AG04450 (cell line): ENCODE data around the gene ISM2. TPM values are rescaled to one million over a fixed set of nuclear protein-coding genes. Genes with fewer than 3 reads are reported as not detected.

Source experiments
- CTCF ChIA-PET: fragments of 300-600, 350-600 bp; formaldehyde crosslinking; extraction: SDS; loops from one replicate; lab custom pipeline; 2022; ENCODE audit warnings: antibody characterized with exemption, inconsistent platforms; lab: Charles Lee
- POLR2A ChIA-PET: fragments of 350-600 bp; formaldehyde crosslinking; extraction: SDS; loops from one replicate; lab custom pipeline; 2021; ENCODE audit warnings: antibody characterized with exemption, inconsistent platforms; lab: Yijun Ruan, JAX
- DNase-seq: peaks from one replicate; pipeline ENCODE4 v3.0.0-alpha.2; 2011; ENCODE audit warnings: low read depth, low spot score
- H3K27ac ChIP-seq: one replicate; pipeline ENCODE4 v1.5.1; 2012; ENCODE audit warnings: low read depth, low read length, control low read depth
- H3K27me3 ChIP-seq: one replicate; pipeline ENCODE4 v1.6.0; 2012; ENCODE audit warnings: low read length; ENCODE audit not compliant: control insufficient read depth, insufficient read depth
- H3K4me3 ChIP-seq: 2 replicates; pipeline ENCODE4 v1.5.1; 2011; ENCODE audit warnings: mild to moderate bottlenecking, low read depth, low read length, control low read depth
- H3K9me3 ChIP-seq: 2 replicates; pipeline ENCODE4 v1.5.1; 2012; ENCODE audit warnings: low read length; ENCODE audit not compliant: control insufficient read depth, insufficient read depth
- CTCF ChIP-seq: IDR thresholded peaks from 2 replicates; pipeline ENCODE4 v1.5.1; 2011; ENCODE audit warnings: low read depth, low read length, control low read depth, inconsistent platforms
- polyA plus RNA-seq: library from polyadenylated mRNA; depleted of rRNA; stranded (reverse); fragments of >200 nt; gene quantifications from 2 replicates; pipeline ENCODE4 v1.2.3, GENCODE V29; 2011

ISM2 gene
- polyA plus RNA-seq, 1 experiment: not detected

GRCh38 chr14:77523109-77523508 is 24.5 kb upstream of the ISM2 start:
- Histone ChIP-seq H3K4me3 (no peak overlapping the region), H3K27ac (no peak overlapping the region), H3K9me3 (no peaks in the 10 kb centered on the region), H3K27me3 (no peaks in the 10 kb centered on the region)
- POLR2A ChIA-PET: no interaction called here
- DNase-seq: no peak
- TF ChIP-seq CTCF: no peak
- CTCF ChIA-PET: interaction anchor here (0.6 to 1.2 kb wide), 2 partner anchors 15 to 456 kb away, joined by 3 to 5 read pairs; no protein-coding TSS in a partner anchor

- ChIA-PET POLR2A (no interaction called here), CTCF (interaction anchor here (1.6 kb wide), 1 partner anchor 31 kb away, joined by 6 read pairs; no protein-coding TSS in a partner anchor)
- Histone ChIP-seq H3K27me3 (no peaks in the 10 kb centered on the region), H3K4me3 (no peak overlapping the region), H3K9me3 (no peaks in the 10 kb centered on the region), H3K27ac (no peak overlapping the region)
- no peak for DNase-seq
- TF ChIP-seq CTCF: no peak
These were observed 21.9 kb upstream of the ISM2 start for GRCh38 chr14:77520555-77520954.

GRCh38 chr14:77516126-77516525 is 17.5 kb upstream of the ISM2 start:
- TF ChIP-seq CTCF: no peak
- DNase-seq: no peak
- CTCF ChIA-PET: no interaction called here

GRCh38 chr14:77511486-77512162 is 13.0 kb upstream of the ISM2 start:
- ChIA-PET CTCF (no interaction called here), POLR2A (no interaction called here)
- Histone ChIP-seq H3K4me3 (no peak overlapping the region), H3K27ac (no peak overlapping the region), H3K9me3 (no peaks in the 10 kb centered on the region), H3K27me3 (no peaks in the 10 kb centered on the region)
- no peak for DNase-seq
- no peak for TF ChIP-seq CTCF

More at GRCh38 chr14:77516126-77516525, 17.5 kb upstream of the ISM2 start:
- H3K27ac ChIP-seq: no peak overlapping the region
- no peaks in the 10 kb centered on the region for H3K27me3 ChIP-seq
- no peak overlapping the region for H3K4me3 ChIP-seq
- POLR2A ChIA-PET: no interaction called here
- no peaks in the 10 kb centered on the region for H3K9me3 ChIP-seq

GRCh38 chr14:77509366-77509765 is 10.8 kb upstream of the ISM2 start:
- DNase-seq: no peak
- no peak for TF ChIP-seq CTCF
- POLR2A ChIA-PET: no interaction called here
- CTCF ChIA-PET: no interaction called here
- no peak overlapping the region for H3K27ac ChIP-seq
- no peaks in the 10 kb centered on the region for H3K27me3 ChIP-seq
- H3K9me3 ChIP-seq: no peaks in the 10 kb centered on the region
- H3K4me3 ChIP-seq: no peak overlapping the region
